ENCODE data around the gene RPAP2. TPM values are rescaled to one million over a fixed set of nuclear protein-coding genes. Genes with fewer than 3 reads are reported as not detected.

Gene RPAP2
- total RNA-seq, 1 donor, result 8.7 TPM

GRCh38 chr1:92399076-92399475, 100.2 kb downstream of the RPAP2 start:
- Histone ChIP-seq H3K4me2 (ENCODE audit: insufficient read depth, low read length) (no peak overlapping the region), H4K20me1 (ENCODE audit: insufficient read depth, low read length) (no peaks in the 10 kb centered on the region), H3K4me3 (ENCODE audit: insufficient read depth, low read length) (no peak overlapping the region), H3K9me3 (ENCODE audit: low read depth, low read length) (peaks cover 3% of the 10 kb centered on the region), H3K27me3 (ENCODE audit: insufficient read depth, low read length) (no peaks in the 10 kb centered on the region), H3K27ac (ENCODE audit: low read depth, low read length) (no peak overlapping the region), H3K4me1 (ENCODE audit: insufficient read depth, low read length) (no peaks in the 10 kb centered on the region), H2AFZ (ENCODE audit: low read length) (no peak overlapping the region), H3K36me3 (ENCODE audit: insufficient read depth, low read length) (no peaks in the 10 kb centered on the region), H3K79me2 (ENCODE audit: insufficient read depth, low read length) (no peaks in the 10 kb centered on the region)
- DNase-seq (ENCODE audit: insufficient read length, low spot score, missing footprints), result no peak
- no peak for TF ChIP-seq CTCF (IDR thresholded peaks at IDR 0.05; ENCODE audit: extremely low read depth, low read depth, low read length)

GRCh38 chr1:92404661-92405060, 105.8 kb downstream of the RPAP2 start:
- H4K20me1 ChIP-seq (ENCODE audit: insufficient read depth, low read length), result no peaks in the 10 kb centered on the region
- no peaks in the 10 kb centered on the region for H3K36me3 ChIP-seq (ENCODE audit: insufficient read depth, low read length)
- DNase-seq (ENCODE audit: insufficient read length, low spot score, missing footprints), result no peak
- H3K27me3 ChIP-seq (ENCODE audit: insufficient read depth, low read length), result no peaks in the 10 kb centered on the region
- H3K79me2 ChIP-seq (ENCODE audit: insufficient read depth, low read length), result no peaks in the 10 kb centered on the region
- no peak overlapping the region for H2AFZ ChIP-seq (ENCODE audit: low read length)
- H3K4me2 ChIP-seq (ENCODE audit: insufficient read depth, low read length), result no peak overlapping the region
- peaks cover 3% of the 10 kb centered on the region for H3K9me3 ChIP-seq (ENCODE audit: low read depth, low read length)
- H3K4me3 ChIP-seq (ENCODE audit: insufficient read depth, low read length), result no peak overlapping the region
- no peak for TF ChIP-seq CTCF (IDR thresholded peaks at IDR 0.05; ENCODE audit: extremely low read depth, low read depth, low read length)
- no peaks in the 10 kb centered on the region for H3K4me1 ChIP-seq (ENCODE audit: insufficient read depth, low read length)
- no peak overlapping the region for H3K27ac ChIP-seq (ENCODE audit: low read depth, low read length)

- TF ChIP-seq CTCF (IDR thresholded peaks at IDR 0.05; ENCODE audit: extremely low read depth, low read depth, low read length), result no peak
These were observed 110.0 kb downstream of the RPAP2 start for GRCh38 chr1:92408825-92409224.

GRCh38 chr1:92409946-92410549, 111.2 kb downstream of the RPAP2 start:
- Histone ChIP-seq H3K4me3 (ENCODE audit: insufficient read depth, low read length) (no peak overlapping the region), H3K27me3 (ENCODE audit: insufficient read depth, low read length) (no peaks in the 10 kb centered on the region), H3K4me2 (ENCODE audit: insufficient read depth, low read length) (no peak overlapping the region), H3K36me3 (ENCODE audit: insufficient read depth, low read length) (no peaks in the 10 kb centered on the region), H3K9me3 (ENCODE audit: low read depth, low read length) (no peaks in the 10 kb centered on the region), H2AFZ (ENCODE audit: low read length) (no peak overlapping the region), H3K4me1 (ENCODE audit: insufficient read depth, low read length) (no peaks in the 10 kb centered on the region), H4K20me1 (ENCODE audit: insufficient read depth, low read length) (no peaks in the 10 kb centered on the region), H3K27ac (ENCODE audit: low read depth, low read length) (no peak overlapping the region), H3K79me2 (ENCODE audit: insufficient read depth, low read length) (no peaks in the 10 kb centered on the region)
- DNase-seq (ENCODE audit: insufficient read length, low spot score, missing footprints), result no peak
- no peak for TF ChIP-seq CTCF (IDR thresholded peaks at IDR 0.05; ENCODE audit: extremely low read depth, low read depth, low read length)

More at GRCh38 chr1:92408825-92409224, 110.0 kb downstream of the RPAP2 start:
- H3K36me3 ChIP-seq (ENCODE audit: insufficient read depth, low read length), result no peaks in the 10 kb centered on the region
- no peak overlapping the region for H3K4me3 ChIP-seq (ENCODE audit: insufficient read depth, low read length)
- no peak for DNase-seq (ENCODE audit: insufficient read length, low spot score, missing footprints)
- no peaks in the 10 kb centered on the region for H4K20me1 ChIP-seq (ENCODE audit: insufficient read depth, low read length)
- no peak overlapping the region for H3K27ac ChIP-seq (ENCODE audit: low read depth, low read length)
- H3K9me3 ChIP-seq (ENCODE audit: low read depth, low read length), result no peaks in the 10 kb centered on the region
- no peaks in the 10 kb centered on the region for H3K4me1 ChIP-seq (ENCODE audit: insufficient read depth, low read length)
- no peak overlapping the region for H3K4me2 ChIP-seq (ENCODE audit: insufficient read depth, low read length)
- no peaks in the 10 kb centered on the region for H3K79me2 ChIP-seq (ENCODE audit: insufficient read depth, low read length)
- H3K27me3 ChIP-seq (ENCODE audit: insufficient read depth, low read length), result no peaks in the 10 kb centered on the region
- H2AFZ ChIP-seq (ENCODE audit: low read length), result no peak overlapping the region
